ENCODE measurements around the gene EP400. TPM values are rescaled to one million over a fixed set of nuclear protein-coding genes. Genes with fewer than 3 reads are reported as not detected.
"Not testable (repeated sequence)": the region's sequence is repeated elsewhere in the genome, so short reads cannot be mapped to it uniquely, and the experiment has no call there.

The EP400 gene
- total and polyA plus RNA-seq, 2 of the 13 experiments (the other 11 are each of a cell fraction or from before 2014, with no cell fraction given) = 4.9 to 5.0 TPM

DNA sequence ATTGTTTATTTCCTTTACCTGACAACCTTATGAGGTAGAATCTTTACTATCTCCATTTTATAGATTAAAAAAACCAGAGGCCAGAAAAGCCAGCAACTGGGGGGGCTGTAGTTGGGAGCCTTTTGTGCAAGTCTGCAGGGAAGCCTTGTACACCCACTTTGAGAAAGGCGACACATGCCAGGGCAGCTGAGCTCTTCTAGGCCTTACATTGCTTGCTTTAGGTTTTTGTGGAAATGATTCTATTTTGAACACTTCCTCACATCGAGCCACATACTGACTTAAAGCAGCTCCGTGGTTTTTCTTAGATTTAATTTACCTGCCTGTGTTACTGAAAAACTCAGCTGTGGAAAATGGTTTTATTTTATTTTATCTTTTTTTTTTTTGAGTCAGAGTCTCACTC lies 34.6 kb downstream of the EP400 start:
- no peak overlapping the region for H3K9ac ChIP-seq (ENCODE audit: insufficient read depth, low read depth, low read length)
- ChIA-PET CTCF (ENCODE audit: low intra/inter-chr PET ratio, low total read pairs) (no interaction called here), POLR2A (no interaction called here)
- no peak overlapping the region for H2AFZ ChIP-seq (ENCODE audit: low read length)
- no peak overlapping the region for H3K27ac ChIP-seq (ENCODE audit: extremely low read length, insufficient read depth, low read length)
- DNase-seq (ENCODE audit: low spot score) = no peak
- TF ChIP-seq HMGA1 (CRISPR knock-in tag; conservative IDR thresholded peaks at IDR 0.05) (no peak), ZZZ3 (CRISPR knock-in tag; IDR thresholded peaks at IDR 0.05; ENCODE audit: borderline replicate concordance) (no peak), CHD2 (IDR thresholded peaks at IDR 0.05; ENCODE audit: low read depth, low read length) (no peak), ZBTB3 (CRISPR knock-in tag; IDR thresholded peaks at IDR 0.05; ENCODE audit: borderline replicate concordance, low read depth) (no peak), TOE1 (CRISPR knock-in tag; IDR thresholded peaks at IDR 0.05) (no peak), MYC (CRISPR knock-in tag; IDR thresholded peaks at IDR 0.05; ENCODE audit: borderline replicate concordance) (no peak), GTF3A (CRISPR knock-in tag; conservative IDR thresholded peaks at IDR 0.05) (no peak), NR2C2 (CRISPR knock-in tag; IDR thresholded peaks at IDR 0.05; ENCODE audit: borderline replicate concordance) (no peak), ZNF256 (CRISPR knock-in tag; conservative IDR thresholded peaks at IDR 0.05) (no peak), ZNF496 (CRISPR knock-in tag; IDR thresholded peaks at IDR 0.05; ENCODE audit: insufficient replicate concordance) (no peak)
- TF ChIP-seq, protein P1, sequence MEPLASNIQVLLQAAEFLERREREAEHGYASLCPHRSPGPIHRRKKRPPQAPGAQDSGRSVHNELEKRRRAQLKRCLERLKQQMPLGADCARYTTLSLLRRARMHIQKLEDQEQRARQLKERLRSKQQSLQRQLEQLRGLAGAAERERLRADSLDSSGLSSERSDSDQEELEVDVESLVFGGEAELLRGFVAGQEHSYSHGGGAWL (CRISPR knock-in tag; IDR thresholded peaks at IDR 0.05) = no peak
- TF ChIP-seq, protein P2, sequence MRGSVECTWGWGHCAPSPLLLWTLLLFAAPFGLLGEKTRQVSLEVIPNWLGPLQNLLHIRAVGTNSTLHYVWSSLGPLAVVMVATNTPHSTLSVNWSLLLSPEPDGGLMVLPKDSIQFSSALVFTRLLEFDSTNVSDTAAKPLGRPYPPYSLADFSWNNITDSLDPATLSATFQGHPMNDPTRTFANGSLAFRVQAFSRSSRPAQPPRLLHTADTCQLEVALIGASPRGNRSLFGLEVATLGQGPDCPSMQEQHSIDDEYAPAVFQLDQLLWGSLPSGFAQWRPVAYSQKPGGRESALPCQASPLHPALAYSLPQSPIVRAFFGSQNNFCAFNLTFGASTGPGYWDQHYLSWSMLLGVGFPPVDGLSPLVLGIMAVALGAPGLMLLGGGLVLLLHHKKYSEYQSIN (CRISPR knock-in tag; IDR thresholded peaks at IDR 0.05; ENCODE audit: borderline replicate concordance) = no peak
- WGBS (ENCODE audit: low lambda C conversion rate) = 99% methylated on average over 3 of the region's 3 CpGs
- no peaks in the 10 kb centered on the region for H3K4me1 ChIP-seq (ENCODE audit: insufficient read depth, low read length)
- no peak overlapping the region for H3K4me3 ChIP-seq (replicated peaks in 1 of 3; ENCODE audit: insufficient read depth in 1 of 3, low read depth in 2 of 3, low read length in 3 of 3)
- no peaks in the 10 kb centered on the region for H3K27me3 ChIP-seq (ENCODE audit: control insufficient read depth in 1 of 2, insufficient read depth in 2 of 2, low read length in 2 of 2)
- ATAC-seq = no peak
- no TSS peak for BruUV-seq (replicated peaks)
- H3K4me2 ChIP-seq (ENCODE audit: low read depth, low read length) = no peak overlapping the region
- in situ Hi-C loops (cut with HindIII; ENCODE audit: extremely low pct_ligation_motif_present, low pct_unique_long_range_greater_than_20kb) = no loop called here
- FAIRE-seq = no peak
- peaks cover 40 to 82% of the 10 kb centered on the region in 2 experiments for H3K36me3 ChIP-seq (replicated peaks in 1 of 2; ENCODE audit: control insufficient read depth in 1 of 2, insufficient read depth in 2 of 2, low read length in 2 of 2)
- H3K9me3 ChIP-seq (ENCODE audit: low read length) = no peaks in the 10 kb centered on the region
- no peaks in the 10 kb centered on the region for H4K20me1 ChIP-seq (ENCODE audit: insufficient read depth, low read length)
- intact Hi-C loops (cut with micrococcal nuclease; ENCODE audit: unreplicated experiment) = no loop called here
- H3K79me2 ChIP-seq (ENCODE audit: insufficient read depth, low read length) = no peaks in the 10 kb centered on the region

DNA sequence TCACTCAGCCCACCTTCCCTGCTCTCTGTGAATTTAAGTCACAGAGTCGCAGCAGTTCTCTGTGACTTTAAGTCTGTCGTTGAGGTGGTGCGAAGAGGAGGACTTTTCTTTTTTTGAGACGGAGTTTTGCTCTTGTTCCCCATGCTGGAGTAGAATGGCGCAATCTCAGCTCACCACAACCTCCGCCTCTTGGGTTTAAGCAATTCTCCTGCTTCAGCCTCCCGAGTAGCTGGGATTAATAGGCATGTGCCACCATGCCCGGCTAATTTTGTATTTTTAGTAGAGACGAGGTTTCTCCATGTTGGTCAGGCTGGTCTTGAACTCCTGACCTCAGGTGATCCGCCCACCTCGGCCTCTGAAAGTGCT lies 35.8 kb downstream of the EP400 start:
- ATAC-seq; H3K27ac ChIP-seq (ENCODE audit: extremely low read length, insufficient read depth, low read length); H4K20me1 ChIP-seq (ENCODE audit: insufficient read depth, low read length); H3K4me3 ChIP-seq (replicated peaks in 1 of 3; ENCODE audit: insufficient read depth in 1 of 3, low read depth in 2 of 3, low read length in 3 of 3); intact Hi-C loops (cut with micrococcal nuclease; ENCODE audit: unreplicated experiment); CTCF ChIA-PET (ENCODE audit: low intra/inter-chr PET ratio, low total read pairs); H3K4me1 ChIP-seq (ENCODE audit: insufficient read depth, low read length); in situ Hi-C loops (cut with HindIII; ENCODE audit: extremely low pct_ligation_motif_present, low pct_unique_long_range_greater_than_20kb); POLR2A ChIA-PET; H2AFZ ChIP-seq (ENCODE audit: low read length); H3K4me2 ChIP-seq (ENCODE audit: low read depth, low read length); H3K9ac ChIP-seq (ENCODE audit: insufficient read depth, low read depth, low read length); FAIRE-seq; DNase-seq (ENCODE audit: low spot score); BruUV-seq (replicated peaks); H3K27me3 ChIP-seq (ENCODE audit: control insufficient read depth in 1 of 2, insufficient read depth in 2 of 2, low read length in 2 of 2); H3K9me3 ChIP-seq (ENCODE audit: low read length); H3K79me2 ChIP-seq (ENCODE audit: insufficient read depth, low read length): not testable (repeated sequence)
- H3K36me3 ChIP-seq (replicated peaks in 1 of 2; ENCODE audit: control insufficient read depth in 1 of 2, insufficient read depth in 2 of 2, low read length in 2 of 2) = peaks cover 41 to 81% of the 10 kb centered on the region in 2 experiments
- WGBS (ENCODE audit: low lambda C conversion rate) = 98% methylated on average over 11 of the region's 11 CpGs
